Effector CD8-positive, alpha-beta T cell (primary cell): ENCODE data around the gene HMX1.

ENCODE experiments used
- DNase-seq: peaks from one replicate; lab custom pipeline; 2025; lab: John Stamatoyannopoulos, UW

HMX1 gene

DNA sequence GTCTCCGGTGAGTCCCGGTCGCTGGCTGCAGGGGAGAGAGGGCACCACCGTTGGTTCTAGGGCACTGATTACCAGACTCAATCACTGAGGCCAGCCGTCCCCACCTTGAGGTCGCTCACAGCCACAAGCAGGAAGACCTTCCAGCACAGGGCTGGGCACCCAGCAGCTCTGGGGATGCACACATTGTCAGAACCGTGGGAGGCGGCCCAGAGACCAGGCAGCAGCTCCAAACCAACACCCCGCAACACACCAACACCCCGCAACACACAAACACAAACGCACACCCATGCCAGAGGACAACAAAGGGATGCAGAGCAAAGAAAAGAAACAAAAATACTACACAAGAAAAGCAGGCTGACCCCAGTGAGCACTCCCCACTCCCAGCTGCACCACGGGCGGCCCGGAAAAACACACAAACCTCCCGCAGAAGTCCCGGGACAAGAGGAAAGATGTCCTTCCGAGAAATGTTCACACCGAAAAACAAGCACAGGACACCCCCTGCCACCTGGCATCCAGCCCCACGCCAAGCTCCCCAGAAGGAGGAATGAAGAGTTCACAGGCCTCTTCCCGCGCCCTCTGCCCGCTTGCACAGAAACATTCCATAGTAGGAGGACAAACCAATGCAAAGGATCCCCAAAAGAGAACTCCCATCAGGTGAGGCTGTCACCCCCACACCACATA lies 3.2 kb downstream of the HMX1 start:
- no peak for DNase-seq

DNA sequence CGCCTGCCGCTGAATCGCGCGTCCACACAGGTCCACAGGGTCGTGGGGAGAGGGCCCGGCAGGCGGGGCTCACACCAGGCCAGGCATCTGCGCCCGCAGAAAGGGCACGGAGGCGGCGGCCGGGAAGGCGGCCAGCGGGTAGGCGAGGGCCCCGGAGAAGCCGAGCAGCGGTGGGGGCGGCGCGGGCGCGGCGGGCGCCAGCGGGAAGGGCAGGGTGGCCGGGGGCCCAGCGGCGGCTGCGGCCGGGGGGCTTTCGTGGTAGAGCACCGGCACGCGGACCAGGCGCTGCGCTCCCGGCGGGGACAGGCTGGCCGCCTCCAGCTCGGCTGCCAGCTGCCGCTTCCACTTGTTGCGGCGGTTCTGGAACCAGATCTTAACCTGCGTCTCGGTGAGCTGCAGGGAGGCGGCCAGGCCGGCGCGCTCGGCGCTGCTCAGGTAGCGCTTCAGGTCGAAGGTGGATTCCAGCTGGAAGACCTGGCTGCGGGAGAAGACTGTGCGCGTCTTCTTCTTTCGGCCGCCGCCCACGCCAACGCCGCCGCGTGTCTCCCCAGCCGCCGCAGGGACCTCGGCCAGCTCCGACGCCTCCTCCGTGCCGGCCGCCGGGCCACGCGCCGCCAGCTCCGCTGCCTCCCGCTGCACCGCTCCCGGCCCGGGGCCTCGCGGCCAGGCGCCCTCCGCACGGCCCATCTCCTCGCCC lies 3.9 kb downstream of the HMX1 start:
- DNase-seq = no peak

- no peak for DNase-seq
These were observed 4.6 kb downstream of the HMX1 start for GRCh38 chr4:8866828-8867623.

DNA sequence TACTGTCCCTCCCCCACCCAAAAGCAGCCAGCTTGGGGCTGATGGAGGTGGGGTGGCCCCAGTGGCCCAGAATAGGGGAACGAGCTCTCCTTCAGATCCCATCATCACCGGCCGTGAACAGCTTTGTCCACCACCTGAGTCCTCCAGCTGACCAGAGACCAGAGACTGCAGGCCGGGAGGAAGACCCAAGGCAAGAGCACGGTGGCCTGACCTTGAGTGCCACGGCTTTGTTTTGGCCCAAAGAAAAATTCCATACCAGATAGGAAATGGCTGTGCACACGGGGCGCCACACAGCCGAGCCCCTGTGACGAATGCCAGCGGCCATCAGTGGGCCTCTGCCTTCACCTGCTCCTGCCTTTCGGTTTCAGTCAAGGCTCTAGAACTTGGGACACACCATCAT lies 5.2 kb downstream of the HMX1 start:
- DNase-seq = no peak

DNA sequence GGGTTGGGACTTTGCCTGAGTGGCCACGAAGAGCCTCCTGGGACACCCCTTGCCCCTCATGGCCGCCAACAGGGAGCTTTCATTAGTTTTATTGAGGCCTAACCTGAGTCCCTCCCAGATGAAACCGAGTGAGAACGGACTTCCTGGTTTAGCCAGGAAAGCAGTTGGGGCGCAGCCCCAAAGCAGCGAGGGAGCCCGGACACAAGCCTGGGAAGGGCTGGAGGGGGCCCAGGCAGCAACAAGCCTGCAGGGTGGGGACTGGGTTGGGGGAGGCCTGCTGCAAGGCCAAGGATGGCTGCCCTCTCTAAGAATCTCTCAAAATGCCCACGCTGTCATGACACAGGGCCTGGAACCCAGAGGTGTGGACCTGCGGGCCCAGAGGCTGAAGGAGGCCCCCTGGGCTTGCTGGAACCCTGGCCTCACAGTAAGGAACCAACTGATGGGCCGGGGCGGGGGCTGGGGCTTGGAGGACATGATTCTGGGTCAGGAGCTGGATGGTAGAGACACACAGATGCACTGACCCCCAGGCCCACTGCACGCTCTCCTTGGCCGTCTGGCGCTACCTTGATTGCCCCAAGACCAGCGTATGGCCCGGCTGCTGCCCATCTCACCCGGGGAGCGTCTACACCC lies 5.8 kb downstream of the HMX1 start:
- DNase-seq = no peak

DNA sequence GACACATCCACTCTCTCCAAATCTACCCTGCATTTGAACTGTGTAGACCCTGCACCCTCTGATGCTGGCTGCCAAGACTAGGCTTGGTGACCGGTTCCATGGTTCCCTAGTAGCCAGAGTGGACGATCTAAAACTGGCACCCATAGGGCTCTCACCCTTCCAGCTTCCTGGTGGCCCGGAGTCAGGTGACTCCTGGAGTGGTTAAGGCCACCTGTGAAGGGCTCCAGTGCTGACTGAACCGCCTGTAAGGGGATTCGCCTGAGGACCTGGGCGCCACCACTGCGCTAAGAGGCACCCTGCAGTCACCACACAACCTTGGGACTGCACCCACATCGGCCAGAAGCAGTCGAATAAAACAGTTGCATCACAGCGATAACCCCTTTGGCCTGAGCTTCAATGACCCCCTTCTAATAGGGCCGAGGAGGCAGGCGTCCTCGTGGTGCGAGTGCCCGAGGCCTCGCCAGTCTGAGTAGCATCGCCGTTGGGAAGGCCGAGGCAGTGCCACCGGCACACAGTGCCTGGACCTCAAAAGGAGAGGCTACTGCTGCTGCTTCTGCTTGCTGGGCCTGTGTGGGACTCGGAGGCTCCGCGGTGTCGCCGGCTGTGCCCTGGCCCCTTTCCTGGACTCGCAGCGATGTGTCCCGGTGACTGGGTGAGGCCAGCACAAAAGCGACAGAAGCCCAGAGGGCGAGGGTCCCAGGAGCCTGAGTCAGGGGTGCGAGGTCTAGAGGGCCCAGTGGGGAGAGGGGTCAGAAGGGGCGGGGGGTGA lies 6.5 kb downstream of the HMX1 start:
- no peak for DNase-seq

DNA sequence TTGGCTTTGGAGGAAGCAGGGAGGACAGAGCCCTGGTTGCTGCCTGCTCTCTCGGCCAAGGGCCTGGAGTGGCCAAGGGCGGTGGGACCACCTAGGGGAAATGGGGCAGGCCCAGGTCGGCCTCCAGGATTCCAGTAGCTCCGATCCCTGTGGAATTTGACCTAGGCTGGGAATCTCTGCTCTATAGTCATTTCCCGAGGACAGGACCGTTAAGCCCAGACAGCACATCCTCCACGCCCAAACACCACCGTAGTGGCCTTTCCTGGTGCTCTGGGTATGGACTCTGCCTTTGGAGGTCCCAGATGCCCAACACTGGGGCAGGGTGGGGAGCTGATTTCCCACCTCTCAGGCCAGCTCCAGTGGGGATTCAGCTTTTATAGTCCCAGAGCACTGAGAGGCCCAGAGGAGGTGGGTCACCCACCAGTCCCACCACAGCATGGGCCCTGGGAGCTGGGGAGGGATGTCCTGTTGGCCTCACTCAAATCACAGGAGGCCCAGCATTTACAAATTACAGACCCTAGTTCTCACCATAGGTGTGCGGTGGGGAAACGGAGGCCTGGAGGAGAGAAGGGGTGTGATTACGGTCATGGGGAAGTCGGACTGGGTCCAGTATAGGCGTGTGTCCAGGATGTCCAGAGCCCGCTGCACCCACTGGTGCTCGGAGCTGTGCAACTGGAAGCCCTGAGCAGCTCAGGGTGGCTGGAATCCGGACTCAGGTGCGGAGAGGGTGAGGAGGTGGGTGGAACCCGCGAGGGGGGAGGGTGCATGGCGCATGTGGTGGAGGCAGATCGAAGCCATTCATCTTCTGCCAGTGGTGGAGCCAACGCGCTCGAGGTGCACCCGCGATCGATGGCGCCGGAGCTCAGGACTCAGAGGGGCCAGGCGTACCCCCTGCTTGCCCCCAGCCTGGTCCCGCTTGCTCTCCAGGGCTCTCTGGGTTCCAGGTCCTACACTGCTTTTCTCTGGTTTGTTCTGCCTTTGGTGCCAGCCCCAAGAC lies 7.7 kb downstream of the HMX1 start:
- DNase-seq = no peak

GRCh38 chr4:8862800-8863685 lies 8.6 kb downstream of the HMX1 start:
- no peak for DNase-seq

DNA sequence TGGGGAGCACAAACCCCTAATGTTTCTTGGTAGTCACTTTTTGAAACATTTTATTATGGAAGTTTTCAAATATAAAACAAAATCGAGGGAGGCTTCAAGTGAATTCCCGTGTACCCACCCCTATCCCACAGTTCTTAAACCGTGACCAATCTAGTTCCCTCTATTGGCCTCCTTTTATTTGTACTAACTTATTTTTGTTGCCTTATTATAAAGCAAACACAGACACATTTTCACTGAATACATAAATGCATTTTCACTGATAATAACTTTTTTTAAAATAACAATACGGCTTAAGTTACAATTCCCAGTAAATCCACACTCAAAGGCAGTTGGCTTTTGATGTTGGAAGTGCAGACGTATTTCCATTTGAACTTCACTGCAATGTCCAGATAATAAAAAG lies 9.3 kb downstream of the HMX1 start:
- DNase-seq = no peak

DNA sequence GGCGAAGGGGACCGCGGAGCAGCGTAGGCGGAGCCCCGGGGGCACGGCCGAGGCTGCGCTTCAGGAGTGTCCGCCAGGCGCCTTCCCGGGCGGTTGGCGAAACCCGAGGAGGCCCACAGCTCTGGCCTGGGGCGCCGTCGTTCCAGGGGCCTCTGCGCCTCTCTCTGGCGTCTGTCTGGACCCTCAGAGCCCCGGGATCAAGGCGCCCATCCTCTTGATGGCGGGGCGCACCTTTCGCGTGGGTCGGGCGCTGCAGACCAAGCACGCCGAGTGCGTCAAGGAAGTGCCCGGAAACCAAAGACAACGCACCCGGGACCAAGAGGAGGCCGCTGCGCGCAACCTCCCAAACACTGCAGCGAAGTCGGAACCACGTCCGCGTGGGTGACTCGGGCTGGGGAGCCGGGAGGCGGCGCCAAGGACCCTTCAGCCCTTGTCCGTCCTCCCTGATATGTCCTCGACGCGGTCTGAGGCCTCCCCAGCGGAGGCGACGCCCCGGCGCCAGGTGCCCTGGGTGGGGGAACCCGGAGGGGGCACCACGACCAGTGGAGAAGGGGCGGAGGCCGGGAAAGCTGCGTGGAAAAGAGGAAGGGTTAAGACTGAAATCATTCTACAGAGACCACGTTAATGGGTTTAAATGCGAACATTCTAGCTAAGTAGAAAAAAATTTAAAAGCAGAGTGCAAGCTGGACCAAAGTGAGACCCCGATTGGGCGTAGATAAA lies 9.9 kb downstream of the HMX1 start:
- DNase-seq = no peak

GRCh38 chr4:8860892-8861575 lies 10.6 kb downstream of the HMX1 start:
- no peak for DNase-seq

DNA sequence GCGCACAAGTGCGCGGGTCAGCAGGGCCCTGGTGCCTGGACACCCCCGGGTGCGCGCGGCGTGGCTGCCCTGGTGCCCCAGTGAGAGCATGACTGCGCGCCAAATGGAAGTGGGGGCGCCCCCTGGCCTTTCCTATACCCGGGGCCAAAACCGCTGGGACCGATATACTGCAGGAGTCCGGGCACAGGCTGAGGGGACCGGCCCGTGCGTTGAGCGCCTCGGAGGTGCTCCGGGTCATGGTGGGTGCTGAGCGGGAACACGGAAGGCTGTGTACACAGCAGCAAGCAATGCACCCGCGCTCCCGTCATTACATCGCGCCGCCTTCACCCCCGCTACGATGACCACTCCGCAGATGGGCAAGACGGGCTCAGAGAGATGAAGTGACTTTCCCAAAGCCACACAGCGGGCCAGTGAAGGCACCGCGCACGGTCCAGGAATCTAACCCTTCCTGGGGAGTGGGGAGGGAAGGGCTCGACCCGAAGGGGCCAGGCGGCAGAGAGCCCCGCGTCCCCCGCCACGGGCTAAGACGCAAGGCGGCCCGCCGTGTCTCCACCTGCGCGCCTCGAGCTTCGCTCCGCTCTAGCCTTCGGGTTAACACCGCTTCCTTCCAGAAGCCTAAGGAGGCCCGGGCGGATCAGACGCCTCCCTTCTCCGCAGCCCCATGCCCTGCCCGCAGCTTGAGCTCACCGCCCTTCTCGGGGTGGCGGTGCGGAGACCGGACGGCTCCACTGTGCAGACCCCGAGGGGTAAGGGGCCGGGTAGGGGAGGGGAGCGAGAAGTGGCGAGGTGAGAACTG lies 11.3 kb downstream of the HMX1 start:
- DNase-seq = no peak

DNA sequence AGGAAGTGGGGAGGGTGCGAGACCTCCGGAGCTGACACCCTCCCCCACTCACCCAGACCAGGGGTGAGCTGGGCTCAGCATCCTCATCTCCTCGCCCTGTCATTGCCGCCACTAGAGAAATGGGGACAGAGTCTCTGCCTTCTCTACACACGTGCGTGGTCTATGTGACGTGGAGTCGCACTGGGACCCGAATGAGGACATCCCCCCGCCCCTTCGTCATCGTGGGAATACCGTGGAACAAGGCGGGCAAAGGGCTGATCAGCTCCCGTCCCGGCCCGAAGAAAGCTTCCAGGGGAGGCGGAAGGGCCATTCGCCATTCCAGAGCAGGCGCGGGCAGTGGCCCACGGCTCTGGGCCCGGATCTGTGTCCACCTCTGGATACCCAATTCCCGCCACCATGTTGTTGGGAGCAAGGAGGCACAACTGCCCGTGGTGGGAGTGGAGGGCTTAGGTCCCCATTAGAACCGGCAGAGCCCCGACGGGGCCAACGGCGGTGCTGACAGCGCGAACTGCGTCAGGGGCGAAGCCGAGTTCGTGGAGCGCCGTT lies 12.0 kb downstream of the HMX1 start:
- DNase-seq = no peak

- DNase-seq = no peak
These were observed 12.9 kb downstream of the HMX1 start for GRCh38 chr4:8858701-8859210.

GRCh38 chr4:8857766-8858700 lies 13.6 kb downstream of the HMX1 start:
- no peak for DNase-seq
